ENCODE results near the gene AZU1.

AZU1 gene

GRCh38 chr19:812049-812746, 15.4 kb upstream of the AZU1 start:
- H3K9me3 ChIP-seq (ENCODE audit: insufficient read depth, low read depth, low read length) = no peaks in the 10 kb centered on the region
- no peak overlapping the region for H2AFZ ChIP-seq (ENCODE audit: low read length)
- no peaks in the 10 kb centered on the region for H3K4me1 ChIP-seq (ENCODE audit: insufficient read depth, low read length, poor library complexity, severe bottlenecking)
- H3F3A ChIP-seq (ENCODE audit: low read depth) = peaks cover 18% of the 10 kb centered on the region; the same call in 1 of the 2 replicates
- H3K4me3 ChIP-seq (ENCODE audit: low read length, poor library complexity, severe bottlenecking) = no peak overlapping the region
- H3K4me2 ChIP-seq (ENCODE audit: low read depth, low read length, poor library complexity, severe bottlenecking) = no peak overlapping the region
- peaks cover 47% of the 10 kb centered on the region for H4K20me1 ChIP-seq (ENCODE audit: insufficient read depth, low read length, poor library complexity, severe bottlenecking)
- H3K9me2 ChIP-seq (replicated peaks; ENCODE audit: low read depth, low read length) = no peaks in the 10 kb centered on the region
- no peak overlapping the region for H3K9ac ChIP-seq (ENCODE audit: low read depth, low read length, poor library complexity, severe bottlenecking)
- H3K79me2 ChIP-seq (ENCODE audit: insufficient read depth, low read length) = peaks cover 21% of the 10 kb centered on the region
- TF ChIP-seq EZH2phosphoT487 (IDR thresholded peaks at IDR 0.05; ENCODE audit: borderline replicate concordance) = no peak
- TF ChIP-seq CTCF (conservative IDR thresholded peaks at IDR 0.05; ENCODE audit: low read length) = no peak
- peaks cover 65% of the 10 kb centered on the region; the same call in 1 of the 2 replicates for H3K36me3 ChIP-seq (ENCODE audit: insufficient read depth, low read length)
- H3K27me3 ChIP-seq (ENCODE audit: insufficient read depth, low read length, poor library complexity, severe bottlenecking) = no peaks in the 10 kb centered on the region

- TF ChIP-seq CTCF (conservative IDR thresholded peaks at IDR 0.05; ENCODE audit: low read length) = no peak
- TF ChIP-seq EZH2phosphoT487 (IDR thresholded peaks at IDR 0.05; ENCODE audit: borderline replicate concordance) = no peak
- Histone ChIP-seq H3K27me3 (ENCODE audit: insufficient read depth, low read length, poor library complexity, severe bottlenecking) (no peaks in the 10 kb centered on the region), H3K4me2 (ENCODE audit: low read depth, low read length, poor library complexity, severe bottlenecking) (no peak overlapping the region), H3F3A (ENCODE audit: low read depth) (peaks cover 18% of the 10 kb centered on the region; the same call in 1 of the 2 replicates), H2AFZ (ENCODE audit: low read length) (no peak overlapping the region), H3K4me3 (ENCODE audit: low read length, poor library complexity, severe bottlenecking) (no peak overlapping the region), H3K4me1 (ENCODE audit: insufficient read depth, low read length, poor library complexity, severe bottlenecking) (no peaks in the 10 kb centered on the region), H3K79me2 (ENCODE audit: insufficient read depth, low read length) (peaks cover 15% of the 10 kb centered on the region), H3K9me3 (ENCODE audit: insufficient read depth, low read depth, low read length) (no peaks in the 10 kb centered on the region), H3K9me2 (replicated peaks; ENCODE audit: low read depth, low read length) (no peaks in the 10 kb centered on the region), H3K36me3 (ENCODE audit: insufficient read depth, low read length) (peaks cover 59% of the 10 kb centered on the region; the same call in 1 of the 2 replicates), H3K9ac (ENCODE audit: low read depth, low read length, poor library complexity, severe bottlenecking) (no peak overlapping the region), H4K20me1 (ENCODE audit: insufficient read depth, low read length, poor library complexity, severe bottlenecking) (peaks cover 41% of the 10 kb centered on the region)
Observed at GRCh38 chr19:812747-813218, 14.9 kb upstream of the AZU1 start.

- H3K36me3 ChIP-seq (ENCODE audit: insufficient read depth, low read length) = peaks cover 52% of the 10 kb centered on the region; the same call in 1 of the 2 replicates
- H3K4me1 ChIP-seq (ENCODE audit: insufficient read depth, low read length, poor library complexity, severe bottlenecking) = no peaks in the 10 kb centered on the region
- TF ChIP-seq EZH2phosphoT487 (IDR thresholded peaks at IDR 0.05; ENCODE audit: borderline replicate concordance) (no peak), CTCF (conservative IDR thresholded peaks at IDR 0.05; ENCODE audit: low read length) (no peak)
- H3F3A ChIP-seq (ENCODE audit: low read depth) = peaks cover 18% of the 10 kb centered on the region; the same call in 1 of the 2 replicates
- no peaks in the 10 kb centered on the region for H3K27me3 ChIP-seq (ENCODE audit: insufficient read depth, low read length, poor library complexity, severe bottlenecking)
- no peaks in the 10 kb centered on the region for H3K9me3 ChIP-seq (ENCODE audit: insufficient read depth, low read depth, low read length)
- no peak overlapping the region for H3K9ac ChIP-seq (ENCODE audit: low read depth, low read length, poor library complexity, severe bottlenecking)
- no peak overlapping the region for H3K4me3 ChIP-seq (ENCODE audit: low read length, poor library complexity, severe bottlenecking)
- H3K9me2 ChIP-seq (replicated peaks; ENCODE audit: low read depth, low read length) = no peaks in the 10 kb centered on the region
- no peak overlapping the region for H3K4me2 ChIP-seq (ENCODE audit: low read depth, low read length, poor library complexity, severe bottlenecking)
- H3K79me2 ChIP-seq (ENCODE audit: insufficient read depth, low read length) = peaks cover 8% of the 10 kb centered on the region; the same call in 1 of the 2 replicates
- peaks cover 34% of the 10 kb centered on the region for H4K20me1 ChIP-seq (ENCODE audit: insufficient read depth, low read length, poor library complexity, severe bottlenecking)
- H2AFZ ChIP-seq (ENCODE audit: low read length) = no peak overlapping the region
Observed at GRCh38 chr19:813219-814151, 14.2 kb upstream of the AZU1 start.

All from Loucy (cell line).